NCI-H1417 treated with DMSO at 0.1 percent for 48 hours (cell line): Measurements from ENCODE around the gene ODF2.
A peak's percentile ranks its signal among the peaks of the same experiment; 100 is the strongest.
"Not testable (repeated sequence)": the region's sequence is repeated elsewhere in the genome, so short reads cannot be mapped to it uniquely, and the experiment has no call there.

Source experiments
- DNase-seq: peaks from one replicate; lab custom pipeline; 2025; lab: John Stamatoyannopoulos, UW

ODF2 gene

GRCh38 chr9:128424268-128424780 is 31.5 kb upstream of the ODF2 start:
- DNase-seq = no peak

- DNase-seq = no peak
Observed at GRCh38 chr9:128428644-128429512, 26.9 kb upstream of the ODF2 start.

GRCh38 chr9:128429513-128430086 is 26.2 kb upstream of the ODF2 start:
- no peak for DNase-seq

GRCh38 chr9:128431207-128431606 is 24.6 kb upstream of the ODF2 start:
- DNase-seq = no peak

GRCh38 chr9:128434340-128434739 is 21.5 kb upstream of the ODF2 start:
- no peak for DNase-seq

- DNase-seq = no peak
Observed at GRCh38 chr9:128435611-128436010, 20.2 kb upstream of the ODF2 start.

- DNase-seq = no peak
Observed at GRCh38 chr9:128438343-128439109, 17.3 kb upstream of the ODF2 start.

- DNase-seq = no peak
Observed at GRCh38 chr9:128439273-128439672, 16.5 kb upstream of the ODF2 start.

GRCh38 chr9:128442150-128442549 is 13.7 kb upstream of the ODF2 start:
- no peak for DNase-seq

- DNase-seq = not testable (repeated sequence)
Observed at GRCh38 chr9:128446505-128446904, 9.3 kb upstream of the ODF2 start.

GRCh38 chr9:128448746-128449145 is 7.1 kb upstream of the ODF2 start:
- DNase-seq = no peak

- peak; percentile 32 for DNase-seq
Observed at GRCh38 chr9:128454991-128455390, 815 bp upstream of the ODF2 start.

GRCh38 chr9:128456613-128457061 is 831 bp downstream of the ODF2 start:
- peak; percentile 45 for DNase-seq

- DNase-seq = no peak
Observed at GRCh38 chr9:128457207-128457606, 1.4 kb downstream of the ODF2 start.

GRCh38 chr9:128459011-128459410 is 3.2 kb downstream of the ODF2 start:
- no peak for DNase-seq

- DNase-seq = no peak
Observed at GRCh38 chr9:128469070-128469469, 13.3 kb downstream of the ODF2 start.

- no peak for DNase-seq
Observed at GRCh38 chr9:128470560-128470959, 14.8 kb downstream of the ODF2 start.

GRCh38 chr9:128473104-128473503 is 17.3 kb downstream of the ODF2 start:
- DNase-seq = no peak

GRCh38 chr9:128475867-128476266 is 20.1 kb downstream of the ODF2 start:
- DNase-seq = no peak

GRCh38 chr9:128479262-128479661 is 23.5 kb downstream of the ODF2 start:
- DNase-seq = no peak

- no peak for DNase-seq
Observed at GRCh38 chr9:128481561-128481960, 25.8 kb downstream of the ODF2 start.

- DNase-seq = no peak
Observed at GRCh38 chr9:128482186-128482585, 26.4 kb downstream of the ODF2 start.
